Smooth muscle cell (in vitro differentiated cells): ENCODE measurements around the gene MSH3. TPM values are rescaled to one million over a fixed set of nuclear protein-coding genes. Genes with fewer than 3 reads are reported as not detected.

ENCODE experiments used
- DNase-seq: peaks from one replicate; lab custom pipeline; 2025; ENCODE audit not compliant: unreplicated experiment; lab: John Stamatoyannopoulos, UW
- H2AFZ ChIP-seq: fragments of 200-600 bp; sonication (generic); 2 replicates; pipeline ENCODE4 v1.6.0; 2016; ENCODE audit warnings: antibody characterized with exemption, low read depth, mild to moderate bottlenecking
- H3F3A ChIP-seq: fragments of 200-600 bp; sonication (generic); 2 replicates; pipeline ENCODE4 v1.6.0; 2017; ENCODE audit warnings: antibody characterized with exemption, low read depth
- H3K27ac ChIP-seq: fragments of 200-600 bp; sonication (generic); 2 replicates; pipeline ENCODE4 v1.5.1; 2016; ENCODE audit warnings: low read depth, mild to moderate bottlenecking
- H3K27me3 ChIP-seq: fragments of 200-600 bp; sonication (generic); 2 replicates; pipeline ENCODE4 v1.6.1; 2016; ENCODE audit warnings: low read depth, mild to moderate bottlenecking
- H3K36me3 ChIP-seq: fragments of 200-600 bp; sonication (generic); 2 replicates; pipeline ENCODE4 v1.5.1; 2016; ENCODE audit warnings: low read depth
- H3K4me1 ChIP-seq: fragments of 200-600 bp; sonication (generic); 2 replicates; pipeline ENCODE4 v1.5.1; 2016; ENCODE audit warnings: low read depth
- H3K4me2 ChIP-seq: fragments of 200-600 bp; sonication (generic); 2 replicates; pipeline ENCODE4 v1.6.0; 2016; ENCODE audit warnings: mild to moderate bottlenecking
- H3K4me3 ChIP-seq: fragments of 200-600 bp; sonication (generic); 2 replicates; pipeline ENCODE4 v1.5.1; 2016; ENCODE audit warnings: mild to moderate bottlenecking
- H3K79me2 ChIP-seq: fragments of 200-600 bp; sonication (generic); 2 replicates; pipeline ENCODE4 v1.6.0; 2016; ENCODE audit warnings: low read depth, mild to moderate bottlenecking
- H3K9ac ChIP-seq: fragments of 200-600 bp; sonication (generic); 2 replicates; pipeline ENCODE4 v1.6.0; 2016; ENCODE audit warnings: low read depth
- H3K9me3 ChIP-seq: fragments of 200-600 bp; sonication (generic); replicated peaks from 2 replicates; pipeline ENCODE4 v1.5.1; 2016; ENCODE audit warnings: low read depth
- H4K20me1 ChIP-seq: fragments of 200-600 bp; sonication (generic); 2 replicates; pipeline ENCODE4 v1.6.0; 2016; ENCODE audit warnings: low read depth
- CTCF ChIP-seq: fragments of 200-600 bp; sonication (generic); IDR thresholded peaks from 2 replicates; pipeline ENCODE4 v1.5.1; 2017; ENCODE audit warnings: borderline replicate concordance, mild to moderate bottlenecking, antibody characterized with exemption; ENCODE audit not compliant: insufficient read depth, poor library complexity, severe bottlenecking
- WGBS: methylation state at CpG from one replicate; pipeline ENCODE4 v1.1.7; 2016; ENCODE audit warnings: low lambda C conversion rate; 5-methylcytosine and 5-hydroxymethylcytosine counted together
- polyA plus RNA-seq: library from polyadenylated mRNA; unstranded; fragments of >200 nt; fragmentation: Nextera tagmentation; extraction: Ambion mirVana; gene quantifications from 2 replicates; pipeline ENCODE4 v1.2.1, GENCODE V29; 2016
- total RNA-seq: library from RNA; depleted of rRNA; stranded (reverse); fragments of >200 nt; gene quantifications from 2 replicates; pipeline ENCODE4 v1.2.3, GENCODE V29; 2014

The MSH3 gene
- total and polyA plus RNA-seq, 2 experiments from 2014 or later, result 5.1 to 12.6 TPM

- TF ChIP-seq CTCF, result no peak
- no peaks in the 10 kb centered on the region for H3K4me1 ChIP-seq
- H4K20me1 ChIP-seq, result no peaks in the 10 kb centered on the region
- peaks cover 3% of the 10 kb centered on the region for H3K9me3 ChIP-seq
- no peak overlapping the region for H3K4me3 ChIP-seq
- H3K4me2 ChIP-seq, result no peak overlapping the region
- peaks cover 2% of the 10 kb centered on the region for H3F3A ChIP-seq
- WGBS, result 92% methylated on average over 2 of the region's 2 CpGs
- no peak overlapping the region for H3K27ac ChIP-seq
- no peak overlapping the region for H2AFZ ChIP-seq
- H3K27me3 ChIP-seq, result no peaks in the 10 kb centered on the region
- DNase-seq, result no peak
- no peaks in the 10 kb centered on the region for H3K79me2 ChIP-seq
- H3K36me3 ChIP-seq, result no peaks in the 10 kb centered on the region
- no peak overlapping the region for H3K9ac ChIP-seq
These were observed 200.1 kb downstream of the MSH3 start for GRCh38 chr5:80854583-80854982.

DNA sequence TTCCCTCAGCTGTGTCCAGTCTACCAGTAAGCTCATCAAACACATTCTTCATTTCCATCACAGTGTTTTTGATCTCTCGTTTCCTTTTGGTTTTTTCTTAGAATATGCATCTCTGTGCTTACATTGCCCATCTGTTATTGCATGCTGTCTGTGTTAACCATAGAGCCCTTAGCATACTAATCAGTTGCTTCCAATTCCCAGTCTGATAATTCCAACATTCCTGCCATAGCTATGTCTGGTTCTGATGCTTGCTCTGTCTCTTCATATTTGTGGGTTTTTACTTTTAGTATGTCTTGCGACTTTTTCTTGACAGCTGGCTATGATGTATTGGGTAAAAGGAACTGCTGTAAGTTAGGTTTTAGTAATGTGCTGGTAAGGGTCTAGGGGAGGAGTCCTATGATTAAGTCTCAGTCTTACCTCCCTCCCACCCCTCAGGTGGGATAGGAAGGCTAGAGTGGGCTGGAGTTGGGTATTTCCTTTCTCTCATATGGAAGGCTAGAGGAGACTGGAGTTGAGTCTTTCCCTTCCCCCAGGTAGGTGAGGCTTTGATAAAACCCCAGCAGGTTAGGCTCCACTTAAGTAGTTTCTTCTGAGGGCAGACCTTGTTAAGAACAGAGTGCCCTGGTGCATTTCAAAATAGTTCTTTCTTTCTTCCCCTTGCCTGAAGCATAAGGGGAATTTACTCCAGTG is 206.6 kb downstream of the MSH3 start:
- Histone ChIP-seq H4K20me1 (no peaks in the 10 kb centered on the region), H3K9ac (no peak overlapping the region), H3F3A (peaks cover 16% of the 10 kb centered on the region), H3K4me3 (no peak overlapping the region), H3K27ac (peak overlapping the region; percentile 89), H3K9me3 (no peaks in the 10 kb centered on the region), H3K4me2 (peak overlapping the region; percentile 75), H3K79me2 (no peaks in the 10 kb centered on the region), H3K4me1 (peaks cover 9% of the 10 kb centered on the region), H2AFZ (peak overlapping the region; percentile 11), H3K36me3 (no peaks in the 10 kb centered on the region), H3K27me3 (no peaks in the 10 kb centered on the region)
- no peak for TF ChIP-seq CTCF
- 0% methylated on average over 2 of the region's 2 CpGs for WGBS
- DNase-seq, result no peak

DNA sequence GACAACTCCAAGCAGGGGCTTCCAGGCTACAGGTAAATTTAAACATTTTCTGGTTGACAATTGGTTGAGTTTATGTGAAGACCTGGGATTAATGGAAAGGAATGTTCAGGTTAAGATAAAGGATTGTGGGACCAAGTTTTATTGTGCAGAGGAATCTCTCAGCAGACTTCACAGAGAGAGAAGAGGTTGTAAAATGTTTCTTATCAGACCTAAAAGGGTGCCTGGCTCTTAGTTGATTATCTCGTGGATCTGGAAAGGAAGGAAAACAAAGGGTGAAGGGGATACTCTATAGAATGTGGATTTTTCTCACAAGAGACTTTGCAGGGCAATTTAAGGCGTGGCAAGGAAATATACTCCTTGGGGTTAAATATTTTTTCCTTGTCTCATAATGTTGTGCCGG is 209.3 kb downstream of the MSH3 start:
- H3K36me3 ChIP-seq, result no peaks in the 10 kb centered on the region
- H3K79me2 ChIP-seq, result no peaks in the 10 kb centered on the region
- no peak overlapping the region for H2AFZ ChIP-seq
- no peak overlapping the region for H3K9ac ChIP-seq
- no peak for DNase-seq
- H3F3A ChIP-seq, result peaks cover 16% of the 10 kb centered on the region
- no peaks in the 10 kb centered on the region for H3K9me3 ChIP-seq
- no peaks in the 10 kb centered on the region for H4K20me1 ChIP-seq
- peak overlapping the region; percentile 24 for H3K4me2 ChIP-seq
- H3K27me3 ChIP-seq, result no peaks in the 10 kb centered on the region
- H3K4me1 ChIP-seq, result peaks cover 9% of the 10 kb centered on the region
- WGBS, result 38% methylated on average over 3 of the region's 3 CpGs
- no peak overlapping the region for H3K4me3 ChIP-seq
- no peak for TF ChIP-seq CTCF
- no peak overlapping the region for H3K27ac ChIP-seq

GRCh38 chr5:80864109-80864508 is 209.7 kb downstream of the MSH3 start:
- H3K36me3 ChIP-seq, result no peaks in the 10 kb centered on the region
- no peak overlapping the region for H2AFZ ChIP-seq
- H3K4me3 ChIP-seq, result no peak overlapping the region

More at GRCh38 chr5:80864109-80864508, 209.7 kb downstream of the MSH3 start:
- no peak overlapping the region for H3K4me2 ChIP-seq
- 38% methylated on average over 1 of the region's 1 CpG for WGBS
- H3K9me3 ChIP-seq, result no peaks in the 10 kb centered on the region
- H3F3A ChIP-seq, result peaks cover 16% of the 10 kb centered on the region
- DNase-seq, result no peak
- peaks cover 9% of the 10 kb centered on the region for H3K4me1 ChIP-seq
- H3K27ac ChIP-seq, result no peak overlapping the region
- H3K27me3 ChIP-seq, result no peaks in the 10 kb centered on the region
- H3K9ac ChIP-seq, result no peak overlapping the region
- TF ChIP-seq CTCF, result no peak
- H3K79me2 ChIP-seq, result no peaks in the 10 kb centered on the region
- no peaks in the 10 kb centered on the region for H4K20me1 ChIP-seq
